ENCODE results near the gene ULK2. TPM values are rescaled to one million over a fixed set of nuclear protein-coding genes. Genes with fewer than 3 reads are reported as not detected.

Gene ULK2
- polyA plus RNA-seq, 1 of the 3 experiments (the other 2 are of a cell fraction) = 18.0 TPM

DNA sequence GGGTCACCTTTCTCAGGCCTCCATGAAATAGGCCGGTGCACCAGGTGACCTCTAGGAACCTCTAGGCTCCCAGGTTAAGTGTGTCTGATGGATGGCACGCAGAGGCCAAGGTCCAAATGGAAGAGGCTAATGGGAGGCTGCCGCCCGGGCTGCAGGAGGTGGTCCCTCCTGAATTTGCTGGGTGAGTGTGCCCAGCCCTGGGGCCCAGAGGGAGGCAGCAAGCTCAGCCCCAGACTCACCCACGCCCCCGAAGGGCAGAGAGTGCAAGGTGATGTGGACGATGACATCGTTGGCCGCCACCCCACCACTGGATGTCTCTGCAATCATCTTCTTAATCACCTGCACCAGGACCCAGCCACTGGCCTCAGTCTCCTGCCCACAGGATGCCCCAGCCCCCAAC, 129.0 kb downstream of the ULK2 start (continued):
- TF ChIP-seq SIN3A (IDR thresholded peaks at IDR 0.05; ENCODE audit: borderline replicate concordance, low read depth, low read length) (no peak), YY1 (IDR thresholded peaks at IDR 0.05; ENCODE audit: low read depth) (no peak), USF2 (IDR thresholded peaks at IDR 0.05; ENCODE audit: borderline replicate concordance, low read depth, low read length) (no peak), JUND (IDR thresholded peaks at IDR 0.05) (no peak), RFX5 (IDR thresholded peaks at IDR 0.05; ENCODE audit: low read length) (no peak), SMC3 (IDR thresholded peaks at IDR 0.05; ENCODE audit: low read depth, low read length) (no peak), ZBTB33 (IDR thresholded peaks at IDR 0.05; ENCODE audit: borderline replicate concordance, low read depth) (no peak)

- WGBS (ENCODE audit: low lambda C conversion rate) = 89% methylated on average over 9 of the region's 14 CpGs
Observed at GRCh38 chr17:19738073-19738449, 129.7 kb downstream of the ULK2 start.

More at GRCh38 chr17:19738073-19738449, 129.7 kb downstream of the ULK2 start:
- Histone ChIP-seq H3K27ac (ENCODE audit: low read depth in 2 of 2, low read length in 1 of 2) (no peak overlapping the region), H4K20me1 (ENCODE audit: insufficient read depth) (no peaks in the 10 kb centered on the region), H3K79me2 (ENCODE audit: insufficient read depth) (no peaks in the 10 kb centered on the region), H3K4me3 (ENCODE audit: low read depth in 2 of 2, low read length in 1 of 2) (no peak overlapping the region), H3K9me3 (no peaks in the 10 kb centered on the region), H3K27me3 (ENCODE audit: insufficient read depth) (no peaks in the 10 kb centered on the region), H2AFZ (ENCODE audit: low read depth) (no peak overlapping the region), H3K9me2 (no peaks in the 10 kb centered on the region), H3F3A (replicated peaks; ENCODE audit: insufficient read depth) (no peaks in the 10 kb centered on the region), H3K4me1 (ENCODE audit: control insufficient read depth in 1 of 2, insufficient read depth in 2 of 2, low read depth in 1 of 2, low read length in 1 of 2) (no peaks in the 10 kb centered on the region; a peak in 1 of 4 replicates), H3K9ac (no peak overlapping the region), H3K4me2 (no peak overlapping the region), H3K36me3 (replicated peaks in 1 of 2; ENCODE audit: control insufficient read depth in 1 of 2, insufficient read depth in 2 of 2, low read length in 1 of 2) (no peaks in the 10 kb centered on the region)
- TF ChIP-seq RXRA (IDR thresholded peaks at IDR 0.05; ENCODE audit: borderline replicate concordance, low read depth) = no peak
- no peak for TF ChIP-seq EP300 (IDR thresholded peaks at IDR 0.05; ENCODE audit: borderline replicate concordance in 1 of 2, low read depth in 1 of 2, low read length in 1 of 2)
- TF ChIP-seq, protein P1, sequence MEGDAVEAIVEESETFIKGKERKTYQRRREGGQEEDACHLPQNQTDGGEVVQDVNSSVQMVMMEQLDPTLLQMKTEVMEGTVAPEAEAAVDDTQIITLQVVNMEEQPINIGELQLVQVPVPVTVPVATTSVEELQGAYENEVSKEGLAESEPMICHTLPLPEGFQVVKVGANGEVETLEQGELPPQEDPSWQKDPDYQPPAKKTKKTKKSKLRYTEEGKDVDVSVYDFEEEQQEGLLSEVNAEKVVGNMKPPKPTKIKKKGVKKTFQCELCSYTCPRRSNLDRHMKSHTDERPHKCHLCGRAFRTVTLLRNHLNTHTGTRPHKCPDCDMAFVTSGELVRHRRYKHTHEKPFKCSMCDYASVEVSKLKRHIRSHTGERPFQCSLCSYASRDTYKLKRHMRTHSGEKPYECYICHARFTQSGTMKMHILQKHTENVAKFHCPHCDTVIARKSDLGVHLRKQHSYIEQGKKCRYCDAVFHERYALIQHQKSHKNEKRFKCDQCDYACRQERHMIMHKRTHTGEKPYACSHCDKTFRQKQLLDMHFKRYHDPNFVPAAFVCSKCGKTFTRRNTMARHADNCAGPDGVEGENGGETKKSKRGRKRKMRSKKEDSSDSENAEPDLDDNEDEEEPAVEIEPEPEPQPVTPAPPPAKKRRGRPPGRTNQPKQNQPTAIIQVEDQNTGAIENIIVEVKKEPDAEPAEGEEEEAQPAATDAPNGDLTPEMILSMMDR (IDR thresholded peaks at IDR 0.05) = no peak
- no peak for TF ChIP-seq MAX (IDR thresholded peaks at IDR 0.05; ENCODE audit: low read depth)
- TF ChIP-seq TEAD4 (IDR thresholded peaks at IDR 0.05; ENCODE audit: borderline replicate concordance, insufficient read depth) = no peak
- no peak for TF ChIP-seq CHD2 (IDR thresholded peaks at IDR 0.05; ENCODE audit: low read length, partially characterized antibody)
- no peak for TF ChIP-seq YY1 (IDR thresholded peaks at IDR 0.05; ENCODE audit: low read depth)
- no peak for TF ChIP-seq RAD21 (IDR thresholded peaks at IDR 0.05; ENCODE audit: low read length)
- CTCF ChIA-PET = interaction anchor here (0.6 to 1.2 kb wide), 3 partner anchors 16 to 28 kb away, joined by 3 read pairs; no protein-coding TSS in a partner anchor
- no peak for DNase-seq
- POLR2A ChIA-PET = no interaction called here

All from SK-N-SH (cell line).